ENCODE data around the gene H19.

Gene H19

DNA sequence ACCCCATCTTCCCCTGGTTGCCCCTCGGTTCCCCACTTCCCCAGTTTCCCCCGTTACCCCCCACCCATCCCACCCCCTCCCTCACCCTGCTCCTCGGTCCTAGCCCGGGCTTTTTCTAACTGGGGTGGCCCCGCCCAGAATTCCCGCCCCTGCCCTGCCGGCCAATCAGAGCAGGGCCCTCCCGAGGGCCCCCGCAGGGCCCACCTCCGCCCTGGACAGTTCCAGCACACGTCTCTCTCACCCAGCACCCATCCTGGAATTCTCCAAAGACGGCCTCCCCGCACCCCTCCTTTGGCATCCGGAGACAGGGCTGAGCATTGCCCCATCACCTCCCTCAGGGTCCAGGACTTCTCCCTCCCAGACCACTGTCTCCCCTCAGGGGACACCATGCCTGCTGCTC, at the start of gene H19:
Gene H19, minus strand, starts transcription at position 88 of the 400 bp plus-strand sequence.
- DNase-seq, result no peak

DNA sequence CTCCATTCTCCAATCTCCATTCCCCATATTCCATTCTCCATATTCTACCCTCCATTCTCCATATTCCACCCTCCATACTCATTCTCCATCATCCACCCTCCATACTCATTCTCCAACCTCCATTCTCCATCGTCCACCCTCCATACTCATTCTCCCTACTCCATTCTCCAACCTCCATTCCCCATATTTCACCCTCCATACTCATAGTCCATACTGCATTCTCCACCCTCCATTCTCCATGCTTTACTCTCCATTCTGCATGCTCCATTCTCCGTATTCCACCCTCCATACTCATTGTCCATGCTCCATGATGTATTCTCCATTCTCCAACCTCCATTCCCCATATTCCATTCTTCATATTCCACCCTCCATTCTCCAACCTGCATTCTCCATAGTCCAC, 44.3 kb upstream of the H19 start:
- no peak for DNase-seq

DNA sequence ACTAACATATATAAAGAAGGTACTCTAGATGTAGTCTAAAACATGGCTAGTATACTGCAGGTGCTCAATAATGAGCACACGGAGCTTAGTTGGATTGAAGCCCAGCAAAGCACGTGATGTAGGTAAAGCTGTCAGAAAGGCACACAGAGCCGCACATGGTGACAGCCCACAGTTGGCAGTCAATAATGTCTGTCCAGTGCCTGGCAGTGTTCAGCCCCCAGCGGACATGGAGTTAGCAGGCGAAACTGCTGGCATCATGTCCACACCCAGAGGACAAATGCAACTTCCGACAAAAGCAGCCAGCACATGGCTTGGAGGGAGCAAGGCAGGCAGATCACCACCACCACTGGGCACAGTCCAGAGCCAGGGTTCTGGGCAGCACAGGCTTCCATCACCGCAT, 43.5 kb upstream of the H19 start:
- no peak for DNase-seq

DNA sequence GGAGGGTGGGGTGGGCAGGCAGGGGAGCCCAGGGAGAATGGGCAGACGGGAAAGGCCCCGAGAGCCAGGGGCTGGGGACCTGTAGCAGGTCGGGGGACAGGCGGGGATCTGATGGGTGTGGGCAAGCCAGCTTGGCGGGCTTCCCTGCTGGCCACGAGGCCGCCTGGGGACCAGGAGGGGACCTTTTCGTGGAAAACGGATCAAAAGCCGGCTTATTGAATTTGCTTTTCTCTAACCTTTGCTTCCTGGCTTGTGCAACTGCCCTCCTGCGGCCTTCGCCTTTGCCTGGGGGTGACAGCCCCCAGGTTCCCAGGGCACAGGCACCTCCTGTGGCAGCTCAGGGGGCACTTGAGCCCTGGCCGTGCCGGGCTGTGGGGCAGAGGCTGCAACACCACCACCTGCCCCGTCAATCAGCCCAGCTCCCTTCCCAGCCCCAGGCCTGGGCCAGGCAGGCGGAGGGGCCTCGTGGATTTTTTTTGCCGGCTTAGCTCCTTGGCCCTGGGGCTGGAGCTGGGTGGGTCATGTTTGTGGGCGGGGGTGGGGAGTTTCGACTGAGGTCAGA, 41.6 kb upstream of the H19 start:
- DNase-seq, result no peak

DNA sequence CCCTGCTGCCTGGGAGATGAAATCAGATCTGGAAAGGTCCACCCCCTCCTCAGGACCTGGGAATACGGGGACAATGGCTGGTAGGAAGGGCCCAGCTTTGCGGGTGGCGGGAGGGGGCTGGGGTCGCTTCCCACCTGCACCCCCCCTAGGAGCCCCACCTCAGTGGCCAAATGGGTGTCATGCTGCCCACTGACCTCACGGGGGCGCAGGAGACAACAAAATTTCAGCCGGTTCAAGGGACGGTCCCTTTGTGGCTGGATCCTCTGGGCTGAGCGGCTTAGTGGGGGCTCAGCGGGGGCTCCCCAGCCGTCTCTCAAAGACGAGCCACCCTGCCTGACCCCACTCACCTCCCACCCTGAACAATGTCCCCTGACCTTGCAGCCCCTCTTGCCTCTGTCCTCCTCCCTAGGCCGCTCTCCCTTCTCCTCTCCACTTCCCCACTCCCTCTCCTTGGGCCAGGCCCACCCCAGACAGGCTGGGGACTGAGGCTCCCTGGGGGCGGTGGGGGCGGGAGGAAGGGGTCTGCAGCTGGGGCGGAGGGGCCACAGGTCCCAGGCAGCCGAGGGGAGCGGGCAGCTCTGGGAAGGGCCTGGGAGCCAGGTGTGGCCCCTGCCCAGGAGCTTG, 39.3 kb upstream of the H19 start:
- no peak for DNase-seq

DNA sequence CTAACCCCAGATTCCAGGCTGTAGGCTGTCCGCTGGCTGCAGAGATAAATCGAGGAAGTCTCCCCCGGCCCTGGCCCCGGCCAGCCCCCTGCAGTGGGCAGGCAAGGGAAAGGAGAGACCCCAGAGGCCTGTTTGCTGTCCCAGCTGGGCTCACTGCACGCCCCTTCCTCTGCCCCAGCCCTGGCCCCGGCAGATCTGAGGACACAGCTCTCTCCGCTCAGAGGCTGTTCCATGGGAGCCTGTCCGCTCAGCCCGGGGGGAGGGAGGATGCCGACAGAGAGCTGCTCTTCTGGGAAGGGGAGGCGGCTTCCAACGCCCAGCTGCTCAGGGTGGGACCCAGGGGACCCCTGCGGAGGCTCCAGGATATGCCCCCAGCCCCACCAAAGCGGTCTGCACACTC, 37.7 kb upstream of the H19 start:
- DNase-seq, result no peak

DNA sequence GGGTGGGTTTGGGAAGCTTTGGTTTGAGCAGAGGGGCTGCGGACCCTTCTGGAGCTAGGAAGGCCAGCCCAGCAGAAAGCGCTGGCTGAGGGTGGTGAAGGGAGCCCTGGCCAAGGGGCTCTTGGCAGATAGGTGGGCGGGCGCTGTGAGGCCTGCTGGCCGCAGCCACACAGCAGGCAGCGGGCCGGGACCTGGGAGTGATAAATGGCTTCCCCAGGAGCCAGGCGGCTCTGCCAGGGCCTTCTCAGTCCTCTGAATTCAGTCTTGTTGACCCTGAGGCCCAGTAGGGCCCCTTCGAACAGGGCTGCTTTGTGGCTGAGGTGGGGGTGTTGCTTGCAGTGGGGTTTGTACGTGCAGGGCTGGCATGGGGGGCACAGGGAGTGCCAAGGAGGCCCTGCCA, 33.4 kb upstream of the H19 start:
- DNase-seq, result no peak

DNA sequence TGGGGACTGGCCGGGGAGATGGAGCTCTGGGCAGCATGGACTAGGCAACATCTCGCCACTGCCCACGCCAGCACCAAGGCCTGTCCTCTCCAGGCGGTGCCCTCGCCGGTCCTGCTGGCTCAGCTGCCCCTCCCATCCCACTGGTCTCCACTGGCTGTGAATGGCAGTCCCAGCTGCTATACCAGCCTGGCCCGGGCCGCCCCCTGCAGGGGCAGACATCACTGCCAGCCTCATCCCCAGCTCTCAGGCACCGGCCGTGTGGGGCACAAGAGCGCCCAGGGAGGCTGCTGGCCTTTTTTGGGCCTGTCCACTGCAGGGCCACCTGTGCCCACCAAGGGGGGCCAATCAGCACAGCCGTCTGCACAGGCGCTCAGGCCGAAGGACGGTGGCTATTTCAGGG, 30.1 kb upstream of the H19 start:
- no peak for DNase-seq

DNA sequence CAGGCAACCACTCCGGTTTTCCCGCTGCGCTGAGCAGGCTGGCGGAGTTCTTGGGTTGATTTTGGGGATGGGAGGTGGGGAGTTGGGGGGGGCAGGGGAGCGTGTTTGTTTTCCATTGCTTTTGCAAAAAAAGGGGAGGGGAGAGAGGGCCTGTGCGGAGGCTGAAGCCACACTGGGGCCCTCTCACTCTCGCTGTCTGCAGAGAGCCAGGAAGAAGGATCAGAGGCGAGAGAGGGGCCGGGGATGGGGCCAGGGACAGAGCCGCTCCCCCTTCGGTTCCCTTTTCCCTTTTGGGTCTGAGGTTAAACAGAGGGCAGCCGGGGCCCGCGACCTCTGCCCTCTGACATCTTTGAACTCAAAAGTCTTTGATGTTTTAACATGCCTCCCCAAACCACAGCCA, 17.4 kb upstream of the H19 start:
- DNase-seq, result no peak

DNA sequence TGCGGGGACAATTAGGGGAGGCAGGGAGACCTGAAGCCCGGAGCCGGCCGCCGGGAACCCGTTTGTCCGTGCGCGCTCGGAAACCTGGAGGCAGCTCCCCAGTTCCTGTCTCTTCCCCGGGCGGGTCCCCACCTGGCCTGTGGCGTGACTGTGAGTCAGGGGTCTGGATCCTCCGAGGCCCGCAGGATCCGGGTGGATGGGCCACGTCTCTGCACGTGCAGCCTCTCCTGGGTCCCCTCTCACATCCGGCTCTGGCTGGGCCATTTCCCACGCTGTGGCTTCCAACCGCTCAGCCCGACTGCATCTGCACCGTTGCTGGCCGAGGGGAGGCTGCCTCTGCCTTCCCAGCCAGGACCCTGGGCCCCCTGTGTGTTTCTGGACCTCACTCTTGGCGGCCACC, 14.8 kb upstream of the H19 start:
- DNase-seq, result no peak

DNA sequence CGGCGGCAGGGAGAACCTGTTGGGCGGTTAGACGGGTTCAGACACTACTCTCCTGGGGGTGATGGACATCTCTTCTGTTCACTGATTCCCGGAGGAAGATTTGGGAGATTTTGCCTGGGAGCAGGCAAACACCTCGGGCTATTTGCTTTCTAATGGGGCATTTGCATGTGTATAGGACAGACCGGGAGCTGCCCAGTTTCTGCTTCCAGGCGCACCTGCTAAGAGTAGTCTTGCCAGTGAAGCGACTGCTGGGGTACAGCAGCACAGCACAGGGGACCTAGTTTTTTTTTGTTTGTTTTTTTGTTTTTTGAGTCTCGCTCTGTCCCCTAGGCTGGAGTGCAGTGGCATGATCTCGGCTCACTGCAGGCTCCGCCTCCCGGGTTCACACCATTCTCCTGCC, 6.8 kb upstream of the H19 start:
- no peak for DNase-seq

DNA sequence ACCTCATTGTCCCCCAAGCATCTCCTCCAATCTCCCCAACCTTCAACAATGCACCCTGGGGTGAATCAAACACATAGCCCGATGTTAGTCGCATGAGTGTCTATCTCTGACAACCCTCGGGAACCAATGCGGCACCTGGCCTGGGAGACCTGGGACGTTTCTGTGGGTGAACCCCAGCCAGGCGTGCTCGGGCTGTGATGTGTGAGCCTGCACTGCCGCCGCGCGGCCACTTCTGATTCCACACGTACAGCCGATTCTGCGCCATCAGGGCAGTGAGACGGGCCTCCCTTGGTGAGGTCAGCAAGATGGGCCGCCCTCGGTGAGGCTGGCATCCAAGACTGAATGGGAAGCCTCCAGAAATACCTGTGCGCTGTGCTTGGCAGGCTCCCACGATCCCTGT, 5.2 kb upstream of the H19 start:
- no peak for DNase-seq

DNA sequence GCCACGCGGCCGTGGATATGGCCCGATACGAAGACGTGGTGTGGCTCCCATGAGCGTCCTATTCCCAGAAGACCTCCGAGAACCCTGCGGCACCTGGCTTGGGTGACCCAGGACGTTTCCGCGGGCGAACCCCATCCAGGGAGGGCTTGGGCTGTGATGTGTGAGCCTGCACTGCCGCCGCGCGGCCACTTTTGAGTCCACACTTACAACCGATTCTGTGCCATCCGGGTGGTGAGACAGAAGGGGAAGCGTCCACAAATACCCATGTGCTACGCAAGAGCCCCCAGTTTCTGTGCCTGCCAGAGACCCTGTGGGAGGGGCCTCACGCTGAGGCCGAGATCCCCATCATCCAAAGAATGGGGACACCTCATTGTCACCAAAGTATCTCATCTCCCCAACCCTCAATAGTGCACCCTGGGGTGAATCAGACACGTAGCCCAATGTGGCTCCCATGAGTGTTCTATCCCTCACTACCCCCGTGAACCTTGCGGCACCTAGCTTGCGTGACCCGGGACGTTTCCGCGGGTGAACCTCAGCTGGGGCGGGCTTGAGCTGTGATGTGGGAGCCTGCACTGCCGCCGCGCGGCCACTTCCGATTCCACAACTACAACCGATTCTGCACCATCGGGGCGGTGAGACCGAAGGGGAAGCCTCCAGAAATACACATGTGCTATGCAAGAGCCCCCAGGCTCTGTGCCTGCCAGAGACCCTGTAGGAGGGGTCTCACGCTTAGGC, 4.6 kb upstream of the H19 start:
- no peak for DNase-seq

DNA sequence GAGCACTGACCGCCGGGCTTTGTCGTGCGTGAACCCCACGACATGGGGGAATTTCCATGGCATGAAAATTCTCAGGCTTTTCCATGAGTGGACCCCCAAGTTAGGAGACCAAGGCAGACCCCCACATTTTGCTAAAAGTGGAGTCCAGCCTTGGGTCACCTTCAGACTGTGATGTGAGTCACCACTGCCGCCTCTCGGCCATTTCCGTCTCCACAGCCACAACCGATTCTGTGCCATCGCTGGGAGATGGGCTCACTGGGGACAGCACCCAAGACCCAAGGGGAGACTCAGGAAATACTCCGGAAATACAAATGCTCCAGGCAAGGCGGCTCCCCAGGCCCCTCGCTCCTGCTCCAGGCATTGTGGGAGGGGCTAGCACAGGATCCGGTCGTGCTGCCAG, 1.2 kb upstream of the H19 start:
- no peak for DNase-seq

DNA sequence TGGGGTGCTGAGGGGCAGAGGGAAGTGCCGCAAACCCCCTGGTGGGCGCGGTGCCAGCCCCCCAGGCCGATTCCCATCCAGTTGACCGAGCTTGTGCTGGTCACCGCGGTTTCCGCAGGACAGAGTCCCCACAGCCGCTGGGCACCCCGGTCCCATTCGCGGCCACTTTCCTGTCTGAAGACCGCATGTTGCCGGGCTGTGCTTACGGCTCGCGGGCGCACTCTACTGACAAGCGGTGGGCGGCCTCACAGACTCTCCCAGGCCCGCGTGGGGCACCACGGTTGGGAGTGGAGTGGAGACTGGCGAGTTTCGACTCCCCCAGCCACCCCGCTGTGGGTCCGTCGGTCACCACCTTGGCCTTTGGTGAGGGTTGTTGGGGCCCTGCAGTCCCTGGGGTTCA, 648 bp upstream of the H19 start:
- no peak for DNase-seq

DNA sequence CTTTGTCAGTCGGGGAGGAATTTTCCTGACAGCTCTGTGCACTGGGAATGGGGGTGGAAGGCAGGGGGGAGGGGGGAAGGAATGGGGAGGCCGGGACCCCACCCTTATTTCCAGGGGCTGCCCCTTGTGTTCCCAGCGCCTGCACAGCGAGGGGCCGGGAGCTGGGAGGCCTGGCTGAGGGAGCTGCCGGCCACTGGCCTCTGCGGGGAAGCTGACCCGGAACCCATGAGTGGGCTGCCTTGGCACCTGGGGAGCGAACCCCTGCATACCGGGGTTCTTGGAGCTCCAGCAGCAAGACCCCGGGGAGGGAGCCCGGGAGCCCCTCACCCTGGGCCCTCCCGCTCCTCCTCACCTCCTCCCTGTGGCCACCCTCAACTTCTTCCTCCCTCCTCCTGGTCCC, 3.5 kb downstream of the H19 start:
- no peak for DNase-seq

DNA sequence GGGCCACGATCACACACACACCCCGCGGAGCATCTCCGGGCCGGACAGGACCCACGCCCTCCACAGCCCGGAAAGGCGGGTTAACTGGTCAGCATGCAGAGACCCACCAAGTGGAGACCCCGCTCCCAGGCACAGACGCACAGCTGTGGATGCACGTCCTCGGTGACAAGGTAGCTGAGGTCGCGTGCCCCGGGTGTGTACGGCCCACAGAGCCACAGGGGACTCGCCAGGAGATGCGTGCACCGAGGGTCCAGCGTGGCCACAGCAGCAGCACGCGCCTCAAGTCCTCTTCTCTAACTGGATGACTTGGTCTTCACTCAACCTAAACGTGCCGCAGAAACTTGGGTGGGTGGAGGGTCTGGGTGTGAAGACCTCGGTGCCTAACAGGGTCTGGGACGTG, 5.5 kb downstream of the H19 start:
- no peak for DNase-seq

DNA sequence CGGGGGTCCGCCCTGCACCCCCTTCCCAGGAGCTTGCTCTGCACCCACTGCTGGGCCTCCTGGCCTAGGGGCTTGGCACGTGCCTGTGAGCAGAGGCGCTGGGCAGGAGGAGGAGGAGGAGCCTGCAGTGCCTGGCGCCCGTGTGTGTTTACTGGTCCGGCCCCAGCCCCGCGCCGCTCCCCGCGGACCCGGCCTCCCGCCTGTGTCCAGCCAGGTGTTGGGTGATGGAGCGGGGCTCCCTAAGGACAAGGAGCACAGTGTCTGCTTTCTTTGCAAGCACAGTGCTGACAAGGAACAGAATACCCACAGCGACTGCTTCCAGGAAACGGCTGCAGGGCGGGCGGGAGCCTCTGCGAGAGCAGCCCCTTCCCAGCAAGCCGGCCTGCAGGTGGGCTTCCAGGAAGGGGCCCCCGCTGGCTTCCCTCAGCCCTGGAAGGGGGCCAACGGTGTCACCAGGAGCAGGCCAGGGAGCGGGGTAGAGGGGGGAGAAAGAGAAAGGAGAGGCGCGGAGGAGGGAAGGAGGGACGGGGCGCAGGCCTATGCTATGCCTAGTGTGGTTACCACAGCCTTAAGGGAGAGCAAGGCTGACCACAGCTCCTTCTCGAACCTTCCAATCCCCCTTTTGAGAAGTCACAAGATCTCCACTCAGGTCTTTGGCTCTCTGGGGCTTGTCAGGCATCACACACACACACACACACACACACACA, 6.6 kb downstream of the H19 start:
- no peak for DNase-seq

DNA sequence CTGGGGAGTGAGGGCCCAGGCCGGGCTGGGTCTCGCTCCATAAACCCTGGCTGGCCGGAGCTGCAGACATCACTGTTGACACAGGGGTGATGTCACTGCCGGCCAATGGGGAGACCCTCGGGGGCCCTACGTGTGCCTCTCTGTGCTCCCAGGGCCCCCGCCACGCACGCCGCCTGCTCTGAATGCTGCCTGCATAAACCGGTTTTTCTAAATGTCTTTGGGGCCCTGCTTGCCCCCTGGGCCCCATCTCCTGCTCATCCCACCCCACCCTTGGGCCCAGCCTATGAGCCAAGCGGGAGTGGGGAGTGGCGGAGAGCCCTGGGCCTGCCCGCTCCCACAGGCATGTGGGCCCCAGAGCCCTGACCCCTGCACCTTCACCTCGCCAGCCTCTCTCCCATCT, 7.7 kb downstream of the H19 start:
- DNase-seq, result no peak

DNA sequence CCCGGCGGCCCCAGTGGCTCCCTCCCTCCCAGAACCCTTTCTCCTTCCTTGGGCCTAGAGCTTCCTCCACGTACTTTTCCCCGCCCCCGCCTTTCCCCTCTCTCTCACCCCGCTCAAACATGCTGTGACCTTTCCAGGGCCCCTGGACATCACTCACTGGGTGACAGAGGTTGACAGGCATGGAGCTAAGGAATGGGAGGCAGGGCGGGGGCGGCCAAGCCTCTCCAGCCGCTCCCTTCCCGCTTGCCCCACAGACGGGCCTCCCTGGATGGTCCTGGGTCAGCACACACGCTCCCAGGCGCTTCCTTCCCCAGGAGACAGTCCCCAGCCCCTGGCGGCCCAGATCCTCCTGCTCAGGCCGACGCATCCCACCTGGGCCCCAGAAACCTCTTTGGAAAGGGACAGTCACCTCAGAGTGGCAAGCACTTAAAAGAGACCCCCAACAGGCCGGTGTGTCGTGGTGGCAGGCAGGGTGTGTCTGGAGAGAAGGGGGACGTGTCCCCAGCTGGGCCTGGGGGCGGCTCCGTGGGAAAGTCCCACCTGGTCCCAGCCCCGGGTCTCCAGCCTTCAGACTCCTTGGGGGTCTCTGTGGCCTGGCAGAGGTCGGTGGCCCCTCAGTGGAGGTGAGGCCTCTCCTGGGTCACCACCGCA, 8.8 kb downstream of the H19 start:
- DNase-seq, result no peak

DNA sequence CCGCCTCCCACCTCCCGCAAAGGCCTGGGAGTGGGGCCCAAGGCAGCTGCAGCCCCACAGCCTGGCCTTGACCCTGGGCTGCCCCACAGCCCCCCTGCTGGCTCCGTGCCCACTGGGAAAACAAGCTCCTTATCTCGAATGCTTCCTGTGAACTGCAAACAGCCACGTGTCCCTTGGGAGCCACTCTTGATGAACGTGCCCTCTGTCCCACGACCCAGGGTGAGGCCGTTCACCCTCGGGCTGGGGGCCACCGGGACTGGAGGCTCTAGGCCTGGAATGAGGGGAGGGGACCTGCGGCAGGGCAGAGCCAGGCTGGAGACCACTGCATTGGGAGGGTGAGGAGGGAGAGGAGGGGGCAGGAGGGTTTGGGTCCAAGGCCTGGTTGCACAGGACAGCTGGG, 9.5 kb downstream of the H19 start:
- no peak for DNase-seq

DNA sequence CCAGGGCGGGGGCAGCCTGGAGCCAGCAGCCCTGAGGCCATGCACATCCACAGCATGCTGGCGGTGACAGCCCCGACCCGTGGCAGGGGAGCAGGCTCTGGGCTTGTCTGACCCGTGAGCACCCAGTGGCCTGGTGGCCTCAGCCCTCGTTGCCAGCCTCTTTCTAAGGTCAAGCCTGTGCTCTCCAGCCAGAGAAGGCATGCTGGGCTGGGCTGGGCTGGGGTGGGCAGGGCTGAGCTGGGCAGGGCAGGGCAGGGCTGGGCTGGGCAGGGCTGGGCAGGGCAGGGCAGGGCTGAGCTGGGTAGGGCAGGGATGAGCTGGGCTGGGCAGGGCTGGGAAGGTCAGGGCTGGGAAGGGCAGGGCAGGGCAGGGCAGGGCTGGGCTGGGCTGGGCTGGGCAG, 10.6 kb downstream of the H19 start:
- no peak for DNase-seq

DNA sequence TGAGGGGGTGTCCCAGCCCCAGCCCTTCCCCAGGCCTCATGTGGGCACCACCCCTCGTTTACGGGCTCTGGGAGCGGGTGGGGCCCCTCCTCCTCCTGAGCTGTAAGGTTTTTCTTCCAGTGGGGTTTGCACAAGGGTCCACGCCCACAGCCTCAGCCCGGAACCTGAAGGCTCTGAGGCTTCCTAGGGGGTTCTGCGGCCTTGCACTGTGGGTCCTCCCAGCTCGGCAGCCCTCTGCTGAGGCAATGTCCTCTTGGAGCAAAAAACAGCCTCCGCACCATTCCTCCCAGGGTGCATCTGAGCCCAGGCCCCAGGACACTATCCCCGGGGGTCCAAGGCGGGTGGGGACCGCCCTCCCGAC, 14.1 kb downstream of the H19 start:
- no peak for DNase-seq

Measured in inflammatory macrophage treated with lipopolysaccharide for 1 hour (primary cell).